ENCODE measurements around the gene CTPS2. TPM values are rescaled to one million over a fixed set of nuclear protein-coding genes. Genes with fewer than 3 reads are reported as not detected.
"Not testable (repeated sequence)": the region's sequence is repeated elsewhere in the genome, so short reads cannot be mapped to it uniquely, and the experiment has no call there.

The CTPS2 gene
- total RNA-seq, 3 donors from 2014 or later, result 12.3 to 26.3 (median 21.0) TPM

GRCh38 chrX:16588266-16588665, 124.2 kb downstream of the CTPS2 start:
- Histone ChIP-seq H3K4me3 (no peak overlapping the region), H3K27me3 (peaks cover 0 to 14% of the 10 kb centered on the region in 2 donors), H3K36me3 (no peaks in the 10 kb centered on the region), H3K4me1 (no peaks in the 10 kb centered on the region), H3K9me3 (peaks cover 0 to 4% of the 10 kb centered on the region in 2 donors), H3K27ac (no peak overlapping the region)
- TF ChIP-seq POLR2AphosphoS5 (IDR thresholded peaks at IDR 0.05), result no peak
- TF ChIP-seq POLR2A (IDR thresholded peaks at IDR 0.05), result no peak
- no peak for TF ChIP-seq CTCF (IDR thresholded peaks at IDR 0.05)
- DNase-seq (ENCODE audit: low spot score in 2 of 2), result no peak
- intact Hi-C loops (cut with DNase I; ENCODE audit: low total_unique reads), result no loop called here

GRCh38 chrX:16587836-16588235, 124.6 kb downstream of the CTPS2 start:
- no peak for DNase-seq (ENCODE audit: low spot score in 2 of 2)
- no peaks in the 10 kb centered on the region for H3K36me3 ChIP-seq
- no peaks in the 10 kb centered on the region for H3K4me1 ChIP-seq
- no peak overlapping the region for H3K27ac ChIP-seq
- H3K27me3 ChIP-seq, result peaks cover 0 to 14% of the 10 kb centered on the region in 2 donors
- no peak overlapping the region for H3K4me3 ChIP-seq
- TF ChIP-seq POLR2A (IDR thresholded peaks at IDR 0.05) (no peak), CTCF (IDR thresholded peaks at IDR 0.05) (no peak), POLR2AphosphoS5 (IDR thresholded peaks at IDR 0.05) (no peak)
- intact Hi-C loops (cut with DNase I; ENCODE audit: low total_unique reads), result no loop called here
- H3K9me3 ChIP-seq, result peaks cover 0 to 8% of the 10 kb centered on the region in 2 donors

GRCh38 chrX:16586377-16587112, 125.9 kb downstream of the CTPS2 start:
- Histone ChIP-seq H3K4me3 (no peak overlapping the region), H3K36me3 (no peaks in the 10 kb centered on the region), H3K9me3 (peaks cover 0 to 21% of the 10 kb centered on the region in 2 donors), H3K4me1 (no peaks in the 10 kb centered on the region), H3K27me3 (peaks cover 0 to 11% of the 10 kb centered on the region in 2 donors), H3K27ac (no peak overlapping the region)
- TF ChIP-seq POLR2A (IDR thresholded peaks at IDR 0.05) (no peak), CTCF (IDR thresholded peaks at IDR 0.05) (no peak), POLR2AphosphoS5 (IDR thresholded peaks at IDR 0.05) (no peak)
- no peak for DNase-seq (ENCODE audit: low spot score in 2 of 2)
- intact Hi-C loops (cut with DNase I; ENCODE audit: low total_unique reads), result no loop called here

- Histone ChIP-seq H3K4me1 (no peaks in the 10 kb centered on the region), H3K27me3 (peaks cover 0 to 9% of the 10 kb centered on the region in 2 donors), H3K27ac (no peak overlapping the region), H3K4me3 (no peak overlapping the region), H3K36me3 (no peaks in the 10 kb centered on the region), H3K9me3 (peaks cover 0 to 28% of the 10 kb centered on the region in 2 donors)
- DNase-seq (ENCODE audit: low spot score in 2 of 2), result no peak
- TF ChIP-seq POLR2A (IDR thresholded peaks at IDR 0.05), result no peak
- no peak for TF ChIP-seq CTCF (IDR thresholded peaks at IDR 0.05)
- no peak for TF ChIP-seq POLR2AphosphoS5 (IDR thresholded peaks at IDR 0.05)
- intact Hi-C loops (cut with DNase I; ENCODE audit: low total_unique reads), result no loop called here
Measured at GRCh38 chrX:16585486-16586376, 126.7 kb downstream of the CTPS2 start.

GRCh38 chrX:16580004-16580797, 132.3 kb downstream of the CTPS2 start:
- peaks cover 0 to 28% of the 10 kb centered on the region in 2 donors for H3K9me3 ChIP-seq

More at GRCh38 chrX:16580004-16580797, 132.3 kb downstream of the CTPS2 start:
- H3K36me3 ChIP-seq; H3K4me3 ChIP-seq; H3K27ac ChIP-seq; DNase-seq (ENCODE audit: low spot score in 2 of 2); intact Hi-C loops (cut with DNase I; ENCODE audit: low total_unique reads); H3K4me1 ChIP-seq: not testable (repeated sequence)
- H3K27me3 ChIP-seq, result peaks cover 0 to 11% of the 10 kb centered on the region in 2 donors

Measured in breast epithelium (tissue), 4 donors.